Activated T-cell treated with anti-CD3 and anti-CD28 coated beads for 48 hours (primary cell): ENCODE measurements around the gene CREBRF.
A peak's percentile ranks its signal among the peaks of the same experiment; 100 is the strongest.
"Not testable (repeated sequence)": the region's sequence is repeated elsewhere in the genome, so short reads cannot be mapped to it uniquely, and the experiment has no call there.

Experiments used
- DNase-seq: peaks from one replicate; pipeline ENCODE4 v3.0.0-alpha.2; 2020; ENCODE audit warnings: low read depth

Gene CREBRF

GRCh38 chr5:173078878-173079277 lies 22.7 kb downstream of the CREBRF start:
- no peak for DNase-seq

GRCh38 chr5:173089581-173089980 lies 33.4 kb downstream of the CREBRF start:
- DNase-seq = no peak

- no peak for DNase-seq
Observed at GRCh38 chr5:173090639-173091038, 34.5 kb downstream of the CREBRF start.

GRCh38 chr5:173091981-173092380 lies 35.8 kb downstream of the CREBRF start:
- no peak for DNase-seq

- DNase-seq = no peak
Observed at GRCh38 chr5:173093606-173094005, 37.5 kb downstream of the CREBRF start.

- DNase-seq = no peak
Observed at GRCh38 chr5:173094012-173094661, 38.0 kb downstream of the CREBRF start.

DNA sequence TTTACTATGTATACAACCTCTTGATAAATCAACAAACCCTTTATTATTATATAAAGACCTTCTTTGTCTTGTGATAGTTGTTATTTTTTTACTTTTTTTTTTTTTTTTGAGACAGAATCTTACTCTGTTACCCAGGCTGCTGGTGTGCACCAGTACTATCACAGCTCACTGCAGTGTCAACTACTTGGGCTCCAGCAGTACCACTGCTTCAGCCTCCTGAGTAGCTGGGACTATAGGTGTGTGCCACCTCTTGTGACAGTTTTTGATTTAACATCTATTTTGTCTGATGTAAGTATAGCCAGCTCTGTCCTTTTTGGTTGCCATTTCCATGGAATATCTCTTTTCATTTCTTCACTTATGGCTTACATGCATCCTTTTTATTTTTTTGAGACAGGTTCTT lies 42.6 kb downstream of the CREBRF start:
- DNase-seq = no peak

DNA sequence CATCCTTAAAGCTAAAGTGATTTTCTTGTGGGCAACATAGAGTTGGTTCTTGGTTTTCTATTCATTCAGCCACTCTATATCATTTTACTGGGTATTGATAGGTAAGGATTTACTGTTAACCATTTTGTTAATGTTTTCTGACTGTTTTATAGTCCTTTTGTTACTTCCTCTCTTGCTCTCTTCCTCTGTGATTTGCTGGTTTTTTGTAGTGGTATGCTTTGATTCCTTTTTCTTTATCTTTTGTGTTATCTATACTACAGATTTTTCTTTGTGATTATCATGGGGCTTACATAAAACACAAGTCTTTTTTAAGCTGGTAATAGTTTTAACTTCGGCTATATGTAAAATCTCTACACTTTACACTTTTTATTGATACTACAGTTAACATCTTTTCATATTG lies 43.3 kb downstream of the CREBRF start:
- no peak for DNase-seq

DNA sequence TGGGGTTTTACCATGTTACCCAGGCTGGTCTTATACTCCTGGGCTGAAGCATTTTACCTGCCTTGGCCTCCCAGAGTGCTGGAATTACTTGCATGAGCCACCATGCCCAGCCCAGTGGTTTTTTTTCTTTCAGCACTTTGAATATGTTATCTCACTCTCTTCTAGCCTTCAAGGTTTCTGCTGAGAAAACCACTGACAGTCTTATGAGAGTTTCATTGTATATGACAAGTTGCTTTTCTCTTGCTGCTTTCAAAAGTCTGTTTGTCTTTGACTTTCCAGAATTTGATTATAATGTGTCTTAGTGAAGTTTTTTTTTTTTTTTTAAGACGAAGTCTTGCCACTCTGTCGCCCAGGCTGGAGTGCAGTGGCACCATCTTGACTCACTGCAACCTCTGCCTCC lies 45.1 kb downstream of the CREBRF start:
- no peak for DNase-seq

DNA sequence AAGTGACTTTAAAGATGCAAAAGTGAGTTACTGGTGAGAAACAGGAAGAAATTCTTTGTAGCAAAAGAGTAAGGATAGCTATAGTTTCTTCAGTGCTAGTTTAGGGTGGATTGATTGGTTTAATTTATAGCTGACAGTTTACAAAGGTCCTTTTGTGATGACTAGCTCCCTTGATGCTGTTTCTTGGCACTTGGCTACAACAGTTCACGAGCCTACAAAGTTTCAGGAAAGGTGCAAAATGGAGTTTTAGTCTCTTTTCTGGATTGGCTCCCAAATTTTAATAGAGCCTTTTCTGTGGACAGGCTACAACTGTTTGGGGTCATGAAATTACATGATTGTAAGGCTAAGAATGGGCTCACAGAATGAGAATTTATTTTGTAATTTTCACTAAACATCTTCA lies 47.3 kb downstream of the CREBRF start:
- no peak for DNase-seq

DNA sequence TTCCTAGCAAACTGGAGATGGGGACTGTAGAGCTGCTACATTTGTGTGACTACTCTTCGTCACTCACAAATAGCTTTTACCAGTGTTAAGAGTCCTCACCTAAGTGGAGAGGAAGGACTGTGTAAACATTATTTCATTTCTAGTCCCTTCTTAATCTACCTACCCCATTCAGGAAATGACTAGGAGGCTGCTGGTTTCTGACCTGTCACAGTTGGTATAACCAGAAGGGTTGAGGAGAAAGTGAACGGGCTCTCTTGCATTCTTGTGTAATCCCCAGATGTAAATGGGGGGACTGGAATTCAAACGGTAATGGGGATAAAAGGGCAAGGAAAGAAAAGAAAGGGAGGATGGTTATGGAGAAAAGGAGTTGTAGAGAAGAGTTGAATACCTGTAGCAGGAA lies 52.8 kb downstream of the CREBRF start:
- no peak for DNase-seq

DNA sequence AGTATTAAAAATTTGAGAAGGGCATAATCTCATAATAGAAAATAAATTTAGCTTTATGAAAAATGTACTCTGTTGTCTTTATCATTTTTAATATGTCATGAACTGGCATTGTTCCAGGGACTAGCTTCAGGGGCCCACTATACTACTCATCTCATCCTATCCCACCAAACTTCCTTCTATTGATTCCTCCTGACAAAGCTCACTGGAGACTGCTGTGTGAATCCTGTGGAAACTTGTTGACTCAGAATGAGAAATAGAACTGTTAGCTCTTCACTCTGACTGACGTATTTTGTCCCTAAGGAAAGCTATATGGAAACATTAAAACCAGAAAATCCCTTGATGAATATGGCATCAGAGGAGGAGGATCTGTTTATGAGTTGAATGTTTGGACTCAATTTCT lies 58.4 kb downstream of the CREBRF start:
- no peak for DNase-seq

- DNase-seq = no peak
Observed at GRCh38 chr5:173119719-173120118, 63.6 kb downstream of the CREBRF start.

DNA sequence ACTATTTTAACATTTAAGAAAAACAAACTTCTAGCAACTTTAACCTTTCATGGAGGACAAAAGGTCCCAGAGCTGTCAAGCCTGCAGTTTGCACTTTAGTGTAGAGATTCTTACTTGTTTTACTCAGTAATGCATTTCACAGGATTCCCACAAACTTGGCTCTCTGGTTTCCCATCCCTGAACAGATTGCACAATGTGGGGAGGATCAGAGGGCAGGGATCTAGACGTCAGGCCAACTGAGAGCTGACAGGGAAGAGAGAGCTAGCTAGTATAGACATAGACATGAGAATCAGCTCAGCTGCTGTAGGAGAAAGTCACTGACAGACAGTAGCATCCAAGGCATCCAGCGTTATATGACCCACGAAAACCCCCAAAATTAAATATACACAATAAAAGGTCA lies 67.3 kb downstream of the CREBRF start:
- DNase-seq = no peak

DNA sequence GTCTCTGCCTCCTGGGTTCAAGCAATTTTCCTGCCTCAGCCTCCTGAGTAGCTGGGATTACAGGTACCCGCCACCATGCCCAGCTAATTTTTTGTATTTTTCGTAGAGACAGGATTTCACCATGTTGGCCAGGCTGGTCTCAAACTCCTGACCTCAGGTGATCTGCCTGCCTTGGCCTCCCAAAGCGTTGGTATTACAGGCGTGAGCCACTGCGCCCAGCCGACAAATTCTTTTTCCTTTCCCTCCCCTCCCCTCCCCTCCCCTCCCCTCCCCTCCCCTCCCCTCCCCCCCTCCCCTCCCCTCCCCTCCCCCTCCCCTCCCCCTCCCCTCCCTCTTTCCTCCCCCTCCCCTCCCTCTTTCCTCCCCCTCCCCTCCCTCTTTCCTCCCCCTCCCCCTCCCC lies 76.0 kb downstream of the CREBRF start:
- not testable (repeated sequence) for DNase-seq

DNA sequence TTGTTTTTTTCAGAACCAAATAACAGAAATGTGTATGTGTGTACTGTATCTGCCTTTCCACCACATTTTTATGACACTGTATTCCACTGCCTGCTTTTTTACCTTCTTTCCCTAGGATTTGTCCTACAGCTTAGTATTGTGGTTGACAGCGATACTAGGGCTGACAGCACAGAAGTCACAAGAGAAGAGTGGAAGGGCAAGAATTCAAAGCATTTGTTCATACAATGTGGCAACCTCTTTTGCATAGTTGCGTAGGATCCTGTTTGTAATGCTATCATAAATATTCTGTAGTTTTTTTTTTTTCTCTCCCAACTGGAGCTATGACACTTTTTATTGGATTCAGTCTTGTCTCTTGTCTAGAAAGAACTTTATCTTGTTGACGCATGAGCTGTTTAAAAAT lies 82.6 kb downstream of the CREBRF start:
- DNase-seq = no peak

DNA sequence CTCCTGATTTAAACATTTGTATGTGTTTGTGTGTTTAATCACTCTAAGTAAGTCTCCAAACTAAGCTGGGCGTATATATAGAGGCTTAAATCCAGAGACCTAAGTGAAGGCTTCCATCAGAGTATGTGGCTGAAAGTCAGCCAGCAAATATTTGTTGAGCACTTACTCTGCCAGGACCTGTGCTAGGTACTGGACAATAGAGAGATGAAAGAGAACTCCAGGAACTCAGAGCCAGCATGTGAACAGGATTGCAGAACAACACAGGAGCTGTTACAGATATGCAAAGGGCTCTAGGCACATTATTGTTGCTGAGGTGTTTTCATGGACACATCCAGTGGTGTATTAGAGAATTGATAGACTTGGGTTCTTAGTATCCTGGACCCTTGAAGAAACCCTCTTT lies 83.5 kb downstream of the CREBRF start:
- DNase-seq = no peak

DNA sequence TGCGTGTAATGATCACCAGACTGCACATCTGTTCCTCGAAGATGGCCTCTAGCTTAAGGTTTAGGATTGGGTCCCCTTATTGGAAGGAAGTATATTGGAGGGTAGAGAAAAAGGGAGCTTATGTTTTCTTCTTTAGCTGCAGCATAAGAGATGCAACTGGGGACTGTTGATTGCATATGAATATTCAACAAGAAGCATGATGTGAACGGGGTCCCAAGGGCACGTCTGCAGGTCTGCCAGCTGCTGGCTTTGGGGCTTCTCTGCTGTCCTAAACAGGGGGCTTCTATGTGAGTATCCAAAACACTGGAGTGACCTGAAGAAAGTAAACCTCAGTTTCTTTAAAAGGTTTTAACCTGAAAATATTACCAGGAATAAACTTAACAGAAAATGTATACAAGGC lies 84.6 kb downstream of the CREBRF start:
- no peak for DNase-seq

GRCh38 chr5:173143567-173143966 lies 87.4 kb downstream of the CREBRF start:
- DNase-seq = no peak

- peak; percentile 94 for DNase-seq
Observed at GRCh38 chr5:173144200-173145176, 88.3 kb downstream of the CREBRF start, which contains the start of gene BNIP1. BNIP1 (plus strand) TSS chr5:173144531; CDS start chr5:173144546, 15 bp downstream.

DNA sequence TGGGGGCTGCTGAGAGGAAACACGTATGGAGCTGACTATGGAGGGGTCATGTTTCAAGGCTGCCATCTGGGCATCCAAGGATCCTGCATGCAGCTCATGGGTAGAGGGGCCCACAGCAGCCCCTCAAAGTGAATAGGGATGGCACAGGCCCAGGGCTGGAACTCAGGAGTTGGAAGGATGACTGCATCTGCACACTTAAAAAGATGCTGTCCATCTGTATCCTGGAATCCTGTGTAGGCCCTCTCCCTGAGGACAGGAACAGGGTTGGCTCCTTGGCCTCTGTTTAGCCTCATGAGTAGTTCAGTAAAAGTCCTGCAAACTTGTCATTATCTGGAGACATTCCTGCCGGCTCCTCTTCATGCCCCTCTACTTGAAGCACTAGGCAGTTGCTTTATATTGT lies 92.2 kb downstream of the CREBRF start:
- no peak for DNase-seq

DNA sequence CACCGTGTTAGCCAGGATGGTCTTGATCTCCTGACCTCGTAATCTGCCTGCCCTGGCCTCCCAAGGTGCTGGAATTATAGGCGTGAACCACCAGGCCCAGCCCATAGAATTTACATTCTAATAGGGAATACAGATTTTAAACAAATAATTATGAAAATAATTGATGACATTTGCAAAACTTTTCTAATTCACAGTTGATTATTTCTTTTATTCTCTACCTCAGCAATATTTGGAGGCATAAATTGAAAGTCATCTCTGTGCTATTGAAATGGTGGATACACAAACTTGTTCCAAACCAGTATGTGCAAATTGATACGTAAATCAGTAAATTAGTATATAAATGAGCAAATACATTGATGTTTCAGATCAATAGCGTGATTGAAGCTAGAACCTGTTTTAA lies 96.4 kb downstream of the CREBRF start:
- DNase-seq = no peak

DNA sequence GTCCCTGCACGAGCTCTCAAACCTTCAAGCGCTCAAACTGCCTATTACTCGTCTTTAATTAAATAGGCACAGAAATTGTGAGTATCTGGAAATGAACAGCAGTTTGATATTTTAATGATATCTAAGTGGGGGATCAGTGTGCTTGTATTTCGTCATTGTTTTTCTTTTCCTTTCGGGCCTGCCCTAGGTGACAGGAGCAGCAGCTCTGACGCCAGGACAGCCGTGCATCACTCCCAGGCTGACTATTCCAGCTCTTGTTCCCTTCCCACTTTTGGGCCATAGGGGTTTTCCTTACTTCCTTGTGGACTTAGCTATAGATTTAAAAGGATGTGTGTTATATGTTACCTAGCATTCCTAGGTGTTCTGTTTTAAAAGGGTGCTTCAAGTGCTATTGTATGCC lies 97.7 kb downstream of the CREBRF start:
- no peak for DNase-seq
